ENCODE data around the gene RPAP3. TPM values are rescaled to one million over a fixed set of nuclear protein-coding genes. Genes with fewer than 3 reads are reported as not detected.

RPAP3 gene
- total RNA-seq, 1 donor from 2014 or later: 27.7 TPM

DNA sequence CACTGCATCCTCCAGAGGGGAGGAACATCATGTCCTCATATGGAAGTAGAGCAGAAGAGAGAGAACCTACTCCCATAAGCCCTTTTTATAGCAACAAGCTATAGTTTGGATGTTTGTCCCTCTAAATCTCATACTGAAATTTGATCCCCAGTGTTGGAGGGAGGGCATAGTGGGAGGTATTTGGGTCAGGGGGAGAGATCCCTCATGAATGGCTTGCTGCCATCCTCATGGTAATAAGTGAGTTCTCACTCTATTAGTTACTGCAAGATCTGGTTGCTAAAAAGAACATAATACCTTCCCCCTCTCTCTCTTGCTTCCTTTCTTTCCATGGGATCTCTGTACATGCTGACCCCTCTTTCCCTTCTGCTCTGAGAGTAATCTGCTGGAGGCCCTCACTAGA lies 93.9 kb downstream of the RPAP3 start:
- H3K4me3 ChIP-seq (ENCODE audit: low read depth, low read length): no peak overlapping the region
- TF ChIP-seq, protein P1, sequence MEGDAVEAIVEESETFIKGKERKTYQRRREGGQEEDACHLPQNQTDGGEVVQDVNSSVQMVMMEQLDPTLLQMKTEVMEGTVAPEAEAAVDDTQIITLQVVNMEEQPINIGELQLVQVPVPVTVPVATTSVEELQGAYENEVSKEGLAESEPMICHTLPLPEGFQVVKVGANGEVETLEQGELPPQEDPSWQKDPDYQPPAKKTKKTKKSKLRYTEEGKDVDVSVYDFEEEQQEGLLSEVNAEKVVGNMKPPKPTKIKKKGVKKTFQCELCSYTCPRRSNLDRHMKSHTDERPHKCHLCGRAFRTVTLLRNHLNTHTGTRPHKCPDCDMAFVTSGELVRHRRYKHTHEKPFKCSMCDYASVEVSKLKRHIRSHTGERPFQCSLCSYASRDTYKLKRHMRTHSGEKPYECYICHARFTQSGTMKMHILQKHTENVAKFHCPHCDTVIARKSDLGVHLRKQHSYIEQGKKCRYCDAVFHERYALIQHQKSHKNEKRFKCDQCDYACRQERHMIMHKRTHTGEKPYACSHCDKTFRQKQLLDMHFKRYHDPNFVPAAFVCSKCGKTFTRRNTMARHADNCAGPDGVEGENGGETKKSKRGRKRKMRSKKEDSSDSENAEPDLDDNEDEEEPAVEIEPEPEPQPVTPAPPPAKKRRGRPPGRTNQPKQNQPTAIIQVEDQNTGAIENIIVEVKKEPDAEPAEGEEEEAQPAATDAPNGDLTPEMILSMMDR (IDR thresholded peaks at IDR 0.05; ENCODE audit: insufficient read depth, low read length, poor library complexity, severe bottlenecking): no peak
- no peak for DNase-seq (ENCODE audit: low read depth)
- H3K27me3 ChIP-seq (ENCODE audit: control insufficient read depth, insufficient read depth, low read length): no peaks in the 10 kb centered on the region
- no peaks in the 10 kb centered on the region for H3K36me3 ChIP-seq (ENCODE audit: control insufficient read depth, insufficient read depth, low read length)

Other genes with a start within 250 kb of the RPAP3 start
- gene ENDOU, start 19.5 kb upstream of the RPAP3 start, total RNA-seq: not detected in 2 replicates
- gene RAPGEF3, start 52.9 kb upstream of the RPAP3 start, total RNA-seq: 8.7 and 14.3 TPM in 2 replicates
- 18.5 and 26.5 TPM in 2 replicates for gene SLC48A1, start 67.2 kb upstream of the RPAP3 start, total RNA-seq
- gene HDAC7, start 113.9 kb upstream of the RPAP3 start, total RNA-seq: 52.1 and 62.2 TPM in 2 replicates
- 21.9 and 25.6 TPM in 2 replicates for gene VDR, start 199.0 kb upstream of the RPAP3 start, total RNA-seq

All from kidney epithelial cell (primary cell).